HG02885 (cell line): ENCODE results near the gene NXPE3.
"Not testable (repeated sequence)": the region's sequence is repeated elsewhere in the genome, so short reads cannot be mapped to it uniquely, and the experiment has no call there.

Experiments used
- ATAC-seq: cut with Tn5 transposase; IDR thresholded peaks from one replicate; pipeline ENCODE4 v1.9.1; 2021; ENCODE audit warnings: mild to moderate bottlenecking; ENCODE audit not compliant: unreplicated experiment, poor library complexity

The NXPE3 gene

GRCh38 chr3:101779047-101779821 lies at the start of gene NXPE3:
Gene NXPE3 (plus strand): TSS chr3:101779211. CDS start chr3:101785597, 6,386 bp downstream.
- peak; percentile 94 for ATAC-seq

DNA sequence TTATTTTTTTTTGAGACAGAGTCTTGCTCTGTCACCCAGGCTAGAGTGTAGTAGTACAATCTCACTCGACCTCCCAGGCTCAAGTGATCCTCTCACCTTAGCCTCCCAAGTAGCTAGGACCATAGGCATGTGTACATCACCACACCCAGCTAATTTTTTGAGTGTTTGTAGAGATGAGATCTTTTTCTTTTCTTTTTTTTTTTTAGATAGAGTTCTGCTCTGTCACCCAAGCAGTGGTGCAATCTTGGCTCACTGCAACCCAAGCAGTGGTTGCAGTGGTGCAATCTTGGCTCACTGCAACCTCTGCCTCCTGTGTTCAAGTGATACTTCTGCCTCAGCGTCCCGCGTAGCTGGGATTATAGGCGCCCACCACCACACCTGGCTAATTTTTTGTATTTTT lies 49.4 kb upstream of the NXPE3 start:
- no peak for ATAC-seq

- ATAC-seq, result no peak
Observed at GRCh38 chr3:101730839-101731238, 48.2 kb upstream of the NXPE3 start.

- no peak for ATAC-seq
Observed at GRCh38 chr3:101732240-101732641, 46.8 kb upstream of the NXPE3 start.

GRCh38 chr3:101735833-101736232 lies 43.2 kb upstream of the NXPE3 start:
- ATAC-seq, result no peak

- not testable (repeated sequence) for ATAC-seq
Observed at GRCh38 chr3:101741914-101742313, 37.1 kb upstream of the NXPE3 start.

- no peak for ATAC-seq
Observed at GRCh38 chr3:101744811-101745210, 34.2 kb upstream of the NXPE3 start.

DNA sequence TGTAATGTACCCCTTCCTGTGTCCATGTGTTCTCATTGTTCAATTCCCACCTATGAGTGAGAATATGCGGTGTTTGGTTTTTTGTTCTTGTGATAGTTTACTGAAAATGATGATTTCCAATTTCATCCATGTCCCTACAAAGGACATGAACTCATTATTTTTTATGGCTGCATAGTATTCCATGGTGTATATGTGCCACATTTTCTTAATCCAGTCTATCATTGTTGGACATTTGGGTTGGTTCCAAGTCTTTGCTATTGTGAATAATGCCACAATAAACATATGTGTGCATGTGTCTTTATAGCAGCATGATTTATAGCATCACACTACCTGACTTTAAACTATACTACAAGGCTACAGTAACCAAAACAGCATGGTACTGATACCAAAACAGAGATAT lies 33.1 kb upstream of the NXPE3 start:
- not testable (repeated sequence) for ATAC-seq

DNA sequence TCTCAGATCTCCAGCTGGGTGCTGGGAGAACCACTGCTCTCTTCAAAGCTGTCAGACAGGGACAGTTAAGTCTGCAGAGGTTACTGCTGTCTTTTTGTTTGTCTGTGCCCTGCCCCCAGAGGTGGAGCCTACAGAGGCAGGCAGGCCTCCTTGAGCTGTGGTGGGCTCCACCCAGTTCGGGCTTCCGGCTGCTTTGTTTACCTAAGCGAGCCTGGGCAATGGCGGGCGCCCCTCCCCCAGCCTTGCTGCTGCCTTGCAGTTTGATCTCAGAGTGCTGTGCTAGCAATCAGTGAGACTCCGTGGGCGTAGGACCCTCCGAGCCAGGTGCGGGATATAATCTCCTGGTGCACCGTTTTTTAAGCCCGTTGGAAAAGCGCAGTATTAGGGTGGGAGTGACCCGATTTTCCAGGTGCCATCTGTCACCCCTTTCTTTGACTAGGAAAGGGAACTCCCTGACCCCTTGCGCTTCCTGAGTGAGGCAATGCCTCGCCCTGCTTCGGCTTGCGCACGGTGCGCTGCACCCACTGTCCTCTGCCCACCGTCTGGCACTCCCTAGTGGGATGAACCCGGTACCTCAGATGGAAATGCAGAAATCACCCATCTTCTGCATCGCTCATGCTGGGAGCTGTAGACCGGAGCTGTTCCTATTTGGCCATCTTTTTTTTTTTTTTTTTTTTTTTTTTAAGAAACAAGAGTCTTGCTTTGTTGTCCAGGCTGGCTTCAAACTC lies 25.5 kb upstream of the NXPE3 start:
- ATAC-seq, result not testable (repeated sequence)

DNA sequence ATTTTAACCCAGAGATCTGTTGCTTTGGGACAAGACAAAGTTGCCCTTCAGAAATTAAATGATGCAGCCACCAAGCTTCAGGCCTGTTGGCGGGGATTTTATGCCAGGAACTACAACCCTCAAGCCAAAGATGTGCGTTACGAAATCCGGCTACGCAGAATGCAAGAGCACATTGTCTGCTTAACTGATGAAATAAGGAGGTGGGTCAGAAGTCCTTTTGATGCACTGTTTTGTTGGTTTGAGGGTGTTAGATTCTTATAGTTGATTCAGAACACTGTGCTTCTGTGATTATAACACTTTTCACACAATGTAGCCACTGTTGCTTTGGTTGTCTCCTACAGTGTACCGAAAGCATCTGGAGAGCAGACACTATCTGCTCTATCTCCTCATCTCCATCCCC lies 20.8 kb upstream of the NXPE3 start:
- no peak for ATAC-seq

DNA sequence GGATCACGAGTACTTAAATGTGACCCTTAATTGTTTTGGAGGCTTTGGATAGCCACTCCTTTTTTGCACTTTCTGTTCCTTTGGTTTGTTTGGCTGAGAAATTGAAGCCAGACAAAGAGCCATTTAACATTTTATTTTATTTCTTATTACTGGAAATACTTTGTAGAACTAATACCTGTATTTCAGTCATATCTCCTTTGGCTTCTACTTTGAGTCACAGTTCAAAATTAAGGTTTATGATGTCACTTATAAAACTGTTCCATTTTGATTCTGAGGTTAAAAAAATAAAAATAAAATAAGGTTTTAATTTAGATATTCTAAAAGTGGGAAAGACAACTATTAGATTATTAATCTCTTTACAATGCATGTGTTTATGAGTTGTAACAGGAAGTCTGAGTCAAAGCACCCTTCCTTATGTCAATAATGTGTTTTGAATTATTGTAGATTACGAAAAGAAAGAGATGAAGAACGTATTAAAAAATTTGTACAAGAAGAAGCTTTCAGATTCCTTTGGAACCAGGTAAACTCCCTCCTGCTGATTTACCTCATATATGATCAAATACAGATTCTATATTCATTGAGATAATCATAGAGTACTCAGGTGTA lies 16.9 kb upstream of the NXPE3 start:
- no peak for ATAC-seq

DNA sequence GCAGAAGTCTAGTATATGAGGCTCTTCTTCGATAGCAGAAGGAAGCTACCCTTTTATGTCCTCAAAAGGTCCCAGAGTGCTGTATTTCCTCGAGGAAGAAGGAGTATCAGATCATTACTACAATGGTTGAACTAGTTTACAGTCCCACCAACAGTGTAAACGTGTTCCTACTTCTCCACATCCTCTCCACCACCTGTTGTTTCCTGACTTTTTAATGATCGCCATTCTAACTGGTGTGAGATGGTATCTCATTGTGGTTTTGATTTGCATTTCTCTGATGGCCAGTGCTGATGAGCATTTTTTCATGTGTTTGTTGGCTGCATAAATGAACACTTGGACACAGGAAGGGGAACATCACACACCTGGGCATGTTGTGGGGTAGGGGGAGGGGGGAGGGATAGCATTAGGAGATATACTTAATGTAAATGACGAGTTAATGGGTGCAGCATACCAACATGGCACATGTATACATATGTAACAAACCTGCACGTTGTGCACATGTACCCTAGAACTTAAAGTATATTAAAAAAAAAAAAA lies 1.2 kb upstream of the NXPE3 start:
- ATAC-seq, result not testable (repeated sequence)

DNA sequence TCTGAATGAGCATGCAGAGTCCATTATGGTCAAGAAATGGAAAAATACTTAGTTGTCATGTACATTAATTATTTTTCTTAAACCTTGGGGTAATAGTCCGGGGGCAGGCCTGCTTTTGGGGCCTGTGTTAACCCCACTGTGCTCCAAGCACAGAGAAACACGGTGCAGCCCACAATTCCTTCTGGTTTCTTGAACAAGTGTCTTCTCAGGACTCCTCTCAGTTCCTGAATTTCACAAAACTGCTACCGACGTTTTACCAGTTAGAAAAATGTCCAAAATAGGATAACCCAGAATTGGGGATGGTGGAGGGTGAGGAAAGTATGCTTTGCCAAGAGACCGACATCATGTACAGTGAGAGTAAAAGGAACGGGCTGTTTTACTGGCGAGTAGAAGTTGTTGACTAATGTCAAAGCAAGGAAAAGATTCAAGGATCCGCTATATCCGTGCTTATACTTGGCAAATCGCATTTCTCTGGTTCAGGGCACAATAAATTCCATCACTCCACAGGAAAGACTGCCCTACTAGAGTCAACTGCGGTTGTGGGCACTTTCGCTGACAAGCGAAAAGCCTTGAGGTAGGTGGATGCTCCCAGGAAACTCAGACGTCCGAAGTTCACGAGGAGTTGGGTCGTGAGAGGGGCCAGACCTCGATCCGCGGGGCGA lies 495 bp upstream of the NXPE3 start:
- no peak for ATAC-seq

DNA sequence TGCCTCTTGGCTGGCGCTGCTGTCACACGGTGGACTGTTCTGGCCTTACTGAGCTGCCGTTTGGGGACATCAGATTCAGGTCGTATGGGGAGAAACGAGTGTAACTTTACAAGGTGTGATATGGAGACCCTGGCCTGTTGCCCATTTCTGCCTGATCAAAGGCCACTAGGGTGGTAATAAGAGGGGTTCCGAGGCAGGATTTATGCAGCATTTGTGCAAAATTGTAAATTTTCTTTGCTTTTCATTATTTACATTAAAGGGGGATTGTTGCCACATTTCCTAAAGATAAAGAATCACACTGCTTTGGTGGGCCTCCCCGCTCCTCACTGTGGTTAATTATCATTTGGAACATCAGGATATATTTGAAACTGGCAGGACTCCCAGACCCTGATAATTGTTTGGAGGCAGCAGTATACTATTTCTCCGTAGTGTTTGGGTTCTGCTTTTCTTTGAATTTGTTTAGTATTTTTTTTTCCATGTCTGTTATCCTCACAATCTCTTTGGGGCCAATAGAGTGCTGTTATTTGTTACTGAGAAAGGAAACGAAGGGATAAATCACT lies 891 bp downstream of the NXPE3 start:
- ATAC-seq, result no peak

DNA sequence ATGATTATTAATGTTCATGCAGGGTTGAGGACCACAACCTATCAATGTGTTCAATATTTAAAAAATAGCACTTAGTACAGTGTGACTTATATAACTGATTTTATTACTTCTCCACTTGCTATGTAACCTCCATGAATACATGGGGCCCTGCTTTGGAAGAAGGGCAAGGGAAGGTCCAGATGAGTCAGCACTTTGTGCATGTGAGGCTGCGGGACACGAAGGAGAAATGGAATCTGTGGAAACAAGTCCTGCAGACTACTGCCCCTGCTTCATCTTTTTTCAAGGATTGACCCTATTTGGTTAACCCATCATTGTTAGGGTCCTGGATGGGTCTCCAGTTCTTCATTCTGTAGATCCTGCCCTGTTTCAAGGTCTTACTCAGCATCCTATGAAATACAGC lies 1.6 kb downstream of the NXPE3 start:
- ATAC-seq, result no peak

DNA sequence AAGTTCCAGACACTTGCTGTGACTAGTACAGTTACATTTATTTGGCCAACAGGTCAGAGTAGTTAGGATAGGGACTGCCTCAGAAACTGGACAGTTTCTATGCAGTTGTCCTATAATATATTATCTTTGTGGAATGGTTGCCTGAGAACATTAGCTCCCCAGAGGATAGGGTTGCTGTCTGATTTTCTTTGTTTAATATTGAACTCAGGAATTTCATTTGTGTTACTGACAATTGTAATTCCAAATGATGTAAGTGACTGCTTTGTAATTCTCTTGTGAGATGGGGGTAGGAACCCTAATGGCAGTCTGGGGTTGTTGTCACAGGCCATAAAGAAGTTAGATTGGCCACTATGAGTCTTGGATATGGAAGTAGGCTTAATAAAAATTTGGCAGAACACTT lies 2.2 kb downstream of the NXPE3 start:
- no peak for ATAC-seq

DNA sequence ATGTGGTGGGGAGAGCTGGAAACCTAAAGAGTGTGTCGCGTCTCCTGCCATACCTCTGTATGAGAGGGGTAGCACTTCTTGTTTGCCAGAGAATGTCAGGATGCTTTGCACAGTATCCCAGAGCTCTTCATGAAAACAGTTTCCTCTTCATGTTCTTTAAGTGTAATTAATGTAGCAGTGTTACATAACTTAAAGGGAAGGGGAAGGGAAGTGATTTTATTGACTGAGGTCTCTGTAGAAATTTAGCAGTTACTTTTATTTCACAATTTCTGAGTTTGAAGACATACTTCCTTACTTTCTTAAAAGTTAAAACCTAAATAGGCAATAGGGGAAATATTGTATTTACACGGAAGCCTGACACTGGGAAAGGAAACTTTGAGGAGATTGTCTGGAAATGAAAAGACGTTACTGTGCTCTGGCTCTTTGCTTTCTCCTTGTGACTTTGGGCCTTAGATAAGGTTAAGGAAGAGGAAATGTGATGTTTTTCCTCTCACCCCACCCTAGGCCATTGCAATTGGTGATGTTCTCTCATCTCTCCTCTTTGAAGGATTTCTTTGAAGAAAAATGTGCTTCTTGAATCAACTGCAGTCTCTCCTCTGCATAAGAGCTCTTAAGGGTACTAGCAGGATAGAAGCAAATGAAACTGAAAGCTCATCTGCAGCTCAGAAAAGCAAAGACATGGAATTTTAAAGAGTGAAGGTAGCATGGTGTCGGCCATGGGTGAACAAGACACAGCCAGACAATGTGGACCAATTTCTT lies 6.0 kb downstream of the NXPE3 start:
- no peak for ATAC-seq

- peak; percentile 99 for ATAC-seq
Observed at GRCh38 chr3:101791778-101792177, 12.8 kb downstream of the NXPE3 start.

DNA sequence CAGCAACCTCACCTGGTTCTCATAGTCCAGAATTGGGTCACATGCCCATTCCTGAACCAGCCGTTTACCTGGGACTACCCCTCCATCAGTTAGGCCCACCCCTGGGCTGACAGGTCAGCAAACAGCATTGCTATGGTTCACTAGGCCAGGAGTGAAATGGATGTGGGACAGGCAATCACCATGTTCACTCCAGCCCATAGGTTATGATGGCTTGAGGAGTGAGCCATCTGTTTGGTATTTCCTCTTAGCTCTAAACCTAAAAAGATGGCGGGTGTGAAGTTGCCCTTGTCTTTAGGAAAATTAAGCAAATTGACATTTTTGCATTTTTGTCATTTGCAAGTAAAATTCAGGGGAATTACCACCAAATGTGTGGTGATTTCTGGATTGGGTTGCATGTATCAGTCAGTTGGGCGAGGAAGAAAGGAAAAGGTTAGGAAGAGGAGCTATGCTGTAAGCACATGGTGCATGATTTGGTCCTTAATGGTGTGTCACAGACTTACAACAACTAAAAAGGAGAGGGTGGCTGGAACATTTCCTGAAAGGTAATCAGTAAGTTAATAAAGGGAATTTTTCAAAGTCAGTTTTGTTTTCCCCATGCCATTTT lies 17.2 kb downstream of the NXPE3 start:
- ATAC-seq, result no peak
